NCI-H187 (cell line): ENCODE results near the gene ZNF783.
"Not testable (repeated sequence)": the region's sequence is repeated elsewhere in the genome, so short reads cannot be mapped to it uniquely, and the experiment has no call there.

ENCODE experiments used
- DNase-seq, 2 experiments: peaks; one replicate each; lab custom pipeline; 2025; lab: John Stamatoyannopoulos, UW

Gene ZNF783

DNA sequence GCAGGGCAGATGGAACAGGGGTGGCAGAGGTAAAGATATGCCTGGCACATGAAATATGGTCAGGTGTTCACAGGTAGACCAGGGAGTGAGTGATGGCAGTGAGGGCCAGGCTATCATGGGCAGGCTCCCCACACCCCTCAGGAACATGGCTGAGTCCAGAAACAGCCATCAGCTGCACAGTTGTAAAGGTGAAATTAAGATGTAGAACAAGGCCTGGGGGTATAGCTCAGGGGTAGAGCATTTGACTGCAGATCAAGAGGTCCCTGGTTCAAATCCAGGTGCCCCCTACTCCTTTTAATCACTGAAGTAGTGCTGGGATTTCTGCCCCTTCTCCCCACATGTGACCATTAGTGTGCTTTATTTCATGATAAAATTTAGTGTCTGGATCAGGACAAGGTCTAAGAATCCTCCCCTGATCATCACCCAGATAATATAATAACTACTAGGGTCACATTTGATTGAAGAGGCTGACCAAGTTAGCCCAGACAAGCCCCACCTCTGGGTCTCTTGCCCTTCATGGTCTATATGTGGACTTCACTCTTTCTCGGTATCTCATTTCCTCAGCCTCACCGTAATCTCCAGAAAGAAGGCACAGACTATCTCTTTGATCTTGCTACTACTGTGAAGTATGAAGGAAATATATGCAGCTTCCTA lies 69.0 kb downstream of the ZNF783 start:
- DNase-seq, result no peak

DNA sequence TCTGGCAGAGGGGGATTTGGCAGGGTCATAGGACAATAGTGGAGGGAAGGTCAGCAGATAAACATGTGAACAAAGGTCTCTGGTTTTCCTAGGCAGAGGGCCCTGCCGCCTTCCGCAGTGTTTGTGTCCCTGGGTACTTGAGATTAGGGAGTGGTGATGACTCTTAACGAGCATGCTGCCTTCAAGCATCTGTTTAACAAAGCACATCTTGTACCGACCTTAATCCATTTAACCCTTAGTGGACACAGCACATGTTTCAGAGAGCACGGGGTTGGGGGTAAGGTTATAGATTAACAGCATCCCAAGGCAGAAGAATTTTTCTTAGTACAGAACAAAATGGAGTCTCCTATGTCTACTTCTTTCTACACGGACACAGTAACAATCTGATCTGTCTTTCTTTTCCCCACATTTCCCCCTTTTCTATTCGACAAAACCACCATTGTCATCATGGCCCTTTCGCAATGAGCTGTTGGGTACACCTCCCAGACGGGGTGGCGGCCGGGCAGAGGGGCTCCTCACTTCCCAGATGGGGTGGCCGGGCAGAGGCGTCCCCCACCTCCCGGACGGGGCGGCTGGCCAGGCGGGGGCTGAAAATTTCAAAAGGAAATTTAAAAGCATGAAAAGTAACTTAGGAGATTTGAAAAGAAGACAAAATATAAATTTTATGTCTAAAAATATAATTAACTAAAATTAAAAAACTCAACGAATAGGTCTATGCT lies 70.8 kb downstream of the ZNF783 start:
- not testable (repeated sequence) for DNase-seq

DNA sequence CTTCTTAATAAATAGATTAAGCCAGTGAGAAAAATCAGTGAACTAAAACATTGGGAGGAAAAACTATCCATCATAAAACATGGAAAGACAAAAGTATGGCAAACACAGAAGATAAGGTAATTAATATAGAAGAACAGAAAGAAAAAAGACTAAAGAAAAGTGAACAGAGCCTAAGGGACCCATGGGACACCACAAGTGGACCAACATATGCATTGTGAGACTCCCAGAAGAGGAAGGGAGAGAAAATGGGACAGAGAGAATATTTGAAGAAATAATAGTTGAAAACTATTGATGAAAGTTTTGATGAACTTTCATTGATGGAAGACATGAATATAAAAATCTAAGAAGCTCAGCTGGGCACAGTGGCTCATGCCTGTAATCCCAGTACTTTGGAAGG lies 71.3 kb downstream of the ZNF783 start:
- DNase-seq, result no peak

DNA sequence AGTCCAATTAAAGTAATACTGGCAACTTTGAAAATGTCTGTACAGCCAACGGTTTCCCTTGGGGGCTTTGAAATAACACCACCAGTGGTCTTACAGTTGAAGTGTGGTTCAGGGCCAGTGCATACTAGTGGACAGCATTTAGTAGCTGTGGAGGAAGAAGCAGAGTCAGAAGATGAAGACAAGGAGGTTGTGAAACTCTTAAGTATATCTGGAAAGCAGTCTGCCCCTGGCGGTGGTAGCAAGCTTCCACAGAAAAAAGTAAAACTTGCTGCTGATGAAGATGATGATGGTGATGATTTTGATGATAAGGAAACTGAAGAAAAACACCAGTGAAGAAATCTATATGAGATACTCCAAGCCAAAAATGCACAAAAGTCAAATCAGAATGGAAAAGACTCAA lies 72.2 kb downstream of the ZNF783 start:
- DNase-seq, result no peak
